Measurements from ENCODE around the gene DERA.

The DERA gene

DNA sequence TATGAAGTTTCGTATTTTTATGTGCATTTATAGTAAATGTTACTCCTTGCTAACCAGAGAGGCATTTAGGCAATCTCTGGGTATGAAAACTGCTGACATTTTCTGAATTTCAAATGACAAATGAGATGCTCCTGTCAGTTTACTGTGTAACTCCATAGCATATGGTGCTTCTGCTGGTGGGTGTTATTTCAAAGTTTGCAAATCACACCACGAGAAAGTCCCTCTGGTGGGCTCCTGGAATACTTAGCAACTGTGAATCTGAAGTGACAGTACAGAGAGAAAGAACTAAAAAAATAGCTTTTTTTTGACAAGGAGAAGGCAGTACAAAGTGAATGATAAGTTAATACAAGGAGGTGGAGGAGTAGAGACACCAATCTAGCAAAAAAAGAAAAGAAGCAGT, 161.5 kb downstream of the DERA start:
- CTCF ChIA-PET: no interaction called here
- DNase-seq: no peak
- 94% methylated on average over 2 of the region's 2 CpGs for WGBS (ENCODE audit: insufficient coverage)
- Histone ChIP-seq H3K4me3 (ENCODE audit: control insufficient read depth in 1 of 7, extremely low read depth in 1 of 7, insufficient read depth in 4 of 7, low read depth in 2 of 7, low read length in 6 of 7) (no peak overlapping the region), H3K4me1 (ENCODE audit: control extremely low read depth in 1 of 4, control insufficient read depth in 4 of 4, insufficient read depth in 4 of 4, low read length in 3 of 4) (no peaks in the 10 kb centered on the region), H3K9me3 (ENCODE audit: control extremely low read depth in 1 of 5, control insufficient read depth in 4 of 5, insufficient read depth in 2 of 5, low read depth in 1 of 5, low read length in 4 of 5) (no peaks in the 10 kb centered on the region), H3K36me3 (ENCODE audit: control insufficient read depth in 4 of 4, insufficient read depth in 4 of 4, low read length in 3 of 4) (no peaks in the 10 kb centered on the region), H3K27ac (ENCODE audit: insufficient read depth in 1 of 2, low read depth in 1 of 2, low read length in 2 of 2, poor library complexity in 1 of 2, severe bottlenecking in 2 of 2) (no peak overlapping the region), H3K27me3 (replicated peaks in 2 of 5; ENCODE audit: control insufficient read depth in 4 of 5, insufficient read depth in 5 of 5, low read length in 4 of 5) (peaks cover 0 to 10% (median 0%) of the 10 kb centered on the region in 5 experiments)
- POLR2A ChIA-PET: no interaction called here

DNA sequence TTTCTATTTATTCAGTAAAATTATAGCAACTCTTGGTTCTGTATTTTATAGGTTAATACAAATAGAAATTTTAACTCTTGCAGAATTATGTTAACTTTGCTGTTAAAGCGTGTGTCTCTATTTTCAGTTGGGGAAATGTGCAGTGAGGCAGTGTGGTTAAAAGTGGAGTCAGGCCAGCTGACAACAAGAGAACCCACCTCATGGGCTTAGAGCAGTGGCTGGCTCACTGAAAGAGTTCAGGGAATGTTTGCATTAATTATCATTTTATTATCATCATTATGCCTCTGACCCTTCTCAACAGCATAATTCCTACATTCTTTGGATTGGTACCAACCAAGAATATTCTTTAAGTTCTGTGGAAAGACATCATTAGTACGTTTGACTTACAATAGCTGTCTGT, 163.8 kb downstream of the DERA start:
- WGBS (ENCODE audit: insufficient coverage): no CpG with 5 or more reads among the region's 2 CpGs
- Histone ChIP-seq H3K4me1 (ENCODE audit: control extremely low read depth in 1 of 4, control insufficient read depth in 4 of 4, insufficient read depth in 4 of 4, low read length in 3 of 4) (no peaks in the 10 kb centered on the region), H3K27ac (ENCODE audit: insufficient read depth in 1 of 2, low read depth in 1 of 2, low read length in 2 of 2, poor library complexity in 1 of 2, severe bottlenecking in 2 of 2) (no peak overlapping the region), H3K27me3 (replicated peaks in 2 of 5; ENCODE audit: control insufficient read depth in 4 of 5, insufficient read depth in 5 of 5, low read length in 4 of 5) (peaks cover 0 to 10% (median 0%) of the 10 kb centered on the region in 5 experiments), H3K4me3 (ENCODE audit: control insufficient read depth in 1 of 7, extremely low read depth in 1 of 7, insufficient read depth in 4 of 7, low read depth in 2 of 7, low read length in 6 of 7) (no peak overlapping the region), H3K36me3 (ENCODE audit: control insufficient read depth in 4 of 4, insufficient read depth in 4 of 4, low read length in 3 of 4) (no peaks in the 10 kb centered on the region), H3K9me3 (ENCODE audit: control extremely low read depth in 1 of 5, control insufficient read depth in 4 of 5, insufficient read depth in 2 of 5, low read depth in 1 of 5, low read length in 4 of 5) (no peaks in the 10 kb centered on the region)
- ChIA-PET CTCF (no interaction called here), POLR2A (no interaction called here)
- DNase-seq: no peak

DNA sequence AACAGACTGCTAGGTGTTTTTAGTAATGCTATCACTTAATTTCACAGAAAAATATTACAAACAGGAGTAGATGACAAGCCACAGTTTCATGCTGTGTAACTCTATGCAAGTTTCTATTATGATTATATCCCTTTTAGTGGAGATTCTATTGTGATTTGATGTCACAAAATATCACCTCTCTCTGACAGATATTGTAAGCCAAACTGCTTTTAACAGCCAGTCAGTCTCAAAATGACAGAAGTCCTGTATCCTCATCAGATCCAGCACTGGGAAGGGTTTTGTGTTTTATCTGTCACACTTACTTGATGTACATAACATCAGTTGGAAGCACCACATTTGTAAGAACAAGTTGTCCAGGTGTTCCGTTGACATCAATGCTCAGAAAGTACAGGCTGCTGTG, 164.8 kb downstream of the DERA start:
- no CpG with 5 or more reads among the region's 1 CpG for WGBS (ENCODE audit: insufficient coverage)
- ChIA-PET CTCF (interaction anchor here (1.0 kb wide), 1 partner anchor 1568 kb away, joined by 5 read pairs; no protein-coding TSS in a partner anchor), POLR2A (no interaction called here)
- Histone ChIP-seq H3K27ac (ENCODE audit: insufficient read depth in 1 of 2, low read depth in 1 of 2, low read length in 2 of 2, poor library complexity in 1 of 2, severe bottlenecking in 2 of 2) (no peak overlapping the region), H3K9me3 (ENCODE audit: control extremely low read depth in 1 of 5, control insufficient read depth in 4 of 5, insufficient read depth in 2 of 5, low read depth in 1 of 5, low read length in 4 of 5) (no peaks in the 10 kb centered on the region), H3K27me3 (replicated peaks in 2 of 5; ENCODE audit: control insufficient read depth in 4 of 5, insufficient read depth in 5 of 5, low read length in 4 of 5) (peaks cover 0 to 7% (median 0%) of the 10 kb centered on the region in 5 experiments), H3K4me3 (ENCODE audit: control insufficient read depth in 1 of 7, extremely low read depth in 1 of 7, insufficient read depth in 4 of 7, low read depth in 2 of 7, low read length in 6 of 7) (no peak overlapping the region), H3K4me1 (ENCODE audit: control extremely low read depth in 1 of 4, control insufficient read depth in 4 of 4, insufficient read depth in 4 of 4, low read length in 3 of 4) (no peaks in the 10 kb centered on the region), H3K36me3 (ENCODE audit: control insufficient read depth in 4 of 4, insufficient read depth in 4 of 4, low read length in 3 of 4) (no peaks in the 10 kb centered on the region)
- DNase-seq: no peak

DNA sequence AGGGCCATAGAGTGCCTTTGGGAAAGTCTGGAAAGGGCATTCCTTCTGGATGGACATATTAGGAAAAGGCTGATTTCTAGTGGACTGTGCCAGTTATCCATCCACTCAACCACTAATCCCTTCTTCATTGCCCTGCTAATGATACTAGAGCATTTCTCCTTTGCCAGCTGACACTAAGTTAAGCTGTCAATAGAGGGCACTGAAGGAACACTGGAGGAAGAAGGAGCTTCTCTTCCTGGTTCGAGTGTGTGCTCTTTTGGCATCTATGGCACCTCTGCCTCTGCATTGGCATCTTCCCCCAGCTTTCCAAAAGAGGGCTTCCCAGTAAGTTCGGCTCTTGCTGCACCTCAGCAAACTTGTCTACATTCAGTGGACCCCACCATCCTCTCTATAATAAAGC, 165.4 kb downstream of the DERA start:
- Histone ChIP-seq H3K4me1 (ENCODE audit: control extremely low read depth in 1 of 4, control insufficient read depth in 4 of 4, insufficient read depth in 4 of 4, low read length in 3 of 4) (no peaks in the 10 kb centered on the region), H3K27ac (ENCODE audit: insufficient read depth in 1 of 2, low read depth in 1 of 2, low read length in 2 of 2, poor library complexity in 1 of 2, severe bottlenecking in 2 of 2) (no peak overlapping the region), H3K4me3 (ENCODE audit: control insufficient read depth in 1 of 7, extremely low read depth in 1 of 7, insufficient read depth in 4 of 7, low read depth in 2 of 7, low read length in 6 of 7) (no peak overlapping the region), H3K27me3 (replicated peaks in 2 of 5; ENCODE audit: control insufficient read depth in 4 of 5, insufficient read depth in 5 of 5, low read length in 4 of 5) (peaks cover 0 to 4% (median 0%) of the 10 kb centered on the region in 5 experiments), H3K36me3 (ENCODE audit: control insufficient read depth in 4 of 4, insufficient read depth in 4 of 4, low read length in 3 of 4) (no peaks in the 10 kb centered on the region), H3K9me3 (ENCODE audit: control extremely low read depth in 1 of 5, control insufficient read depth in 4 of 5, insufficient read depth in 2 of 5, low read depth in 1 of 5, low read length in 4 of 5) (no peaks in the 10 kb centered on the region)
- peak; percentile 12 to 41 (median 32) for DNase-seq
- ChIA-PET POLR2A (no interaction called here), CTCF (interaction anchor here (0.9 to 1.0 kb wide), 2 partner anchors 75 to 1567 kb away, joined by 3 to 5 read pairs; no protein-coding TSS in a partner anchor)
- no CpG with 5 or more reads among the region's 2 CpGs for WGBS (ENCODE audit: insufficient coverage)

DNA sequence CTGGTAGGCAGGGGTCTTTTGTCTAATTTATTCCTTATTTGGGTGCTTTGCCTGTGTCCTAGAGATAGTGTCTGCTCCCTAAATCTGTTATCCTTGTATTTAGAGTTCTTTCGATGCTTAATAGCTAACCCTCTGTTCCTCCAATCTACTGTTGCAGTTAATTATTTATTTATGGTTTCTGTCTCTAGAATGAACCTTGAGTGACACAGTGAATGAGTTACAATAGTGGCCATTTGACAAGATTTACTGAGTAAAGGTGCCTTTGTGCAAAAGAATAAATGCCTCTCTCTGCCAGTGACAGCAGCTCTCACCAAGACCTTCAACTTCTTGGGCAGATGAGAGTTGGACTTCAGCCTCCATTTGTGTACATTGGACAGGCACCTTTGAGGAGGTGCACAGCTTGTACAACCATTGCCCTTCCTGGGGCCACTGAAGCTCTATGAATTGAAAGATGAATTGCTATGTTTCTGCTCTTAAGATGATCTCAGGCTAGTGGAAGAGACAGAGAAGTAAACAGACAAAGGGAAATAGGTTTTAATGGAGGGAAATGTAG, 165.9 kb downstream of the DERA start:
- no CpG with 5 or more reads among the region's 1 CpG for WGBS (ENCODE audit: insufficient coverage)
- peaks cover 0 to 4% (median 0%) of the 10 kb centered on the region in 5 experiments for H3K27me3 ChIP-seq (replicated peaks in 2 of 5; ENCODE audit: control insufficient read depth in 4 of 5, insufficient read depth in 5 of 5, low read length in 4 of 5)
- H3K27ac ChIP-seq (ENCODE audit: insufficient read depth in 1 of 2, low read depth in 1 of 2, low read length in 2 of 2, poor library complexity in 1 of 2, severe bottlenecking in 2 of 2): no peak overlapping the region
- H3K4me1 ChIP-seq (ENCODE audit: control extremely low read depth in 1 of 4, control insufficient read depth in 4 of 4, insufficient read depth in 4 of 4, low read length in 3 of 4): no peaks in the 10 kb centered on the region
- H3K4me3 ChIP-seq (ENCODE audit: control insufficient read depth in 1 of 7, extremely low read depth in 1 of 7, insufficient read depth in 4 of 7, low read depth in 2 of 7, low read length in 6 of 7): no peak overlapping the region
- H3K9me3 ChIP-seq (ENCODE audit: control extremely low read depth in 1 of 5, control insufficient read depth in 4 of 5, insufficient read depth in 2 of 5, low read depth in 1 of 5, low read length in 4 of 5): no peaks in the 10 kb centered on the region
- no peaks in the 10 kb centered on the region for H3K36me3 ChIP-seq (ENCODE audit: control insufficient read depth in 4 of 4, insufficient read depth in 4 of 4, low read length in 3 of 4)
- DNase-seq: no peak
- ChIA-PET CTCF (interaction anchor here (0.9 to 1.0 kb wide), 2 partner anchors 75 to 1567 kb away, joined by 3 to 5 read pairs; no protein-coding TSS in a partner anchor), POLR2A (no interaction called here)

DNA sequence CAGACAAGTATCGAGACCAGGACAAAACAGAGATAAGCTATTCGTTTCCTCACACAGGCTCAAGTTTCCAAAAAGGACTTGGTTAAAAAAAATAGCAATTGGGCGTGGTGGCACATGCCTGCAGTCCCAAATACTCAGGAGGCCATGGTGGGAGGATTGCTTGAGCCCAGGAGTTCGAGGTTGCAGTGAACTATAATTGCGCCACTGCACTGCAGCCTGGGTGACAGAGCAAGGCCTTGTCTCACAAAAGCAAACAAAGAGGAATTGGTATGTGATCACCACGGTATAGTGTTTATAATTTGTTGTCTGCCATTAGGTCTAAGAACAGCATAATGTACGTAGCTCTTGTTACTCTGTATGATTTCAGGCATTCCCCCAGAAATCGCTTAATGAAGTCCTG, 175.3 kb downstream of the DERA start:
- CTCF ChIA-PET: no interaction called here
- WGBS (ENCODE audit: insufficient coverage): 96% methylated on average over 8 of the region's 8 CpGs
- DNase-seq: no peak
- POLR2A ChIA-PET: no interaction called here
- Histone ChIP-seq H3K4me1 (ENCODE audit: control extremely low read depth in 1 of 4, control insufficient read depth in 4 of 4, insufficient read depth in 4 of 4, low read length in 3 of 4) (no peaks in the 10 kb centered on the region), H3K36me3 (ENCODE audit: control insufficient read depth in 4 of 4, insufficient read depth in 4 of 4, low read length in 3 of 4) (no peaks in the 10 kb centered on the region), H3K4me3 (ENCODE audit: control insufficient read depth in 1 of 7, extremely low read depth in 1 of 7, insufficient read depth in 4 of 7, low read depth in 2 of 7, low read length in 6 of 7) (no peak overlapping the region), H3K27ac (ENCODE audit: insufficient read depth in 1 of 2, low read depth in 1 of 2, low read length in 2 of 2, poor library complexity in 1 of 2, severe bottlenecking in 2 of 2) (no peak overlapping the region), H3K27me3 (replicated peaks in 2 of 5; ENCODE audit: control insufficient read depth in 4 of 5, insufficient read depth in 5 of 5, low read length in 4 of 5) (peaks cover 0 to 2% (median 0%) of the 10 kb centered on the region in 5 experiments), H3K9me3 (ENCODE audit: control extremely low read depth in 1 of 5, control insufficient read depth in 4 of 5, insufficient read depth in 2 of 5, low read depth in 1 of 5, low read length in 4 of 5) (peaks cover 0 to 1% (median 0%) of the 10 kb centered on the region in 5 experiments)

DNA sequence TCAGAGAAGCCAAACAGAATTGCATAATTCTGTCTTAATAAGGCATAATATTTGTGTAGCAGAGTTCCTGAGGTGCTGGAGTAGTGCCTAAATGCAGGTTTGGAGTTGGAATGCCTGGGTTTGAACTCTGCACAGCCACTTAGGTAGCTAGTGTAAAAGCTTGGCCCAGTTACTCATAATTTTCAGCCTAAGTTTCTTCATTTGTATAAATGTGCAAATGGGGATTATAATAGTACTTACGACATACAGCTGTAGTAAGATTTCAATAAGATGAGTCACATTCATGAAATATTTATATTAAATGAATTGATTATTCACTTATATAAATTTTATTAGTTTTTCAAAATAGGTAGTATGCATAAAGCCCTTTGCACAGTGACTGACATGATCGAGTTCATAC, 175.8 kb downstream of the DERA start:
- DNase-seq: no peak
- no peak overlapping the region for H3K4me3 ChIP-seq (ENCODE audit: control insufficient read depth in 1 of 7, extremely low read depth in 1 of 7, insufficient read depth in 4 of 7, low read depth in 2 of 7, low read length in 6 of 7)
- H3K36me3 ChIP-seq (ENCODE audit: control insufficient read depth in 4 of 4, insufficient read depth in 4 of 4, low read length in 3 of 4): no peaks in the 10 kb centered on the region
- no peaks in the 10 kb centered on the region for H3K4me1 ChIP-seq (ENCODE audit: control extremely low read depth in 1 of 4, control insufficient read depth in 4 of 4, insufficient read depth in 4 of 4, low read length in 3 of 4)
- WGBS (ENCODE audit: insufficient coverage): no CpG with 5 or more reads among the region's 2 CpGs
- ChIA-PET POLR2A (no interaction called here), CTCF (no interaction called here)
- peaks cover 0 to 2% (median 0%) of the 10 kb centered on the region in 5 experiments for H3K27me3 ChIP-seq (replicated peaks in 2 of 5; ENCODE audit: control insufficient read depth in 4 of 5, insufficient read depth in 5 of 5, low read length in 4 of 5)
- H3K27ac ChIP-seq (ENCODE audit: insufficient read depth in 1 of 2, low read depth in 1 of 2, low read length in 2 of 2, poor library complexity in 1 of 2, severe bottlenecking in 2 of 2): no peak overlapping the region
- peaks cover 0 to 3% (median 0%) of the 10 kb centered on the region in 5 experiments for H3K9me3 ChIP-seq (ENCODE audit: control extremely low read depth in 1 of 5, control insufficient read depth in 4 of 5, insufficient read depth in 2 of 5, low read depth in 1 of 5, low read length in 4 of 5)

Measured in common myeloid progenitor, CD34-positive (primary cell).